ENCODE results near the gene NEURL1.

Gene NEURL1

DNA sequence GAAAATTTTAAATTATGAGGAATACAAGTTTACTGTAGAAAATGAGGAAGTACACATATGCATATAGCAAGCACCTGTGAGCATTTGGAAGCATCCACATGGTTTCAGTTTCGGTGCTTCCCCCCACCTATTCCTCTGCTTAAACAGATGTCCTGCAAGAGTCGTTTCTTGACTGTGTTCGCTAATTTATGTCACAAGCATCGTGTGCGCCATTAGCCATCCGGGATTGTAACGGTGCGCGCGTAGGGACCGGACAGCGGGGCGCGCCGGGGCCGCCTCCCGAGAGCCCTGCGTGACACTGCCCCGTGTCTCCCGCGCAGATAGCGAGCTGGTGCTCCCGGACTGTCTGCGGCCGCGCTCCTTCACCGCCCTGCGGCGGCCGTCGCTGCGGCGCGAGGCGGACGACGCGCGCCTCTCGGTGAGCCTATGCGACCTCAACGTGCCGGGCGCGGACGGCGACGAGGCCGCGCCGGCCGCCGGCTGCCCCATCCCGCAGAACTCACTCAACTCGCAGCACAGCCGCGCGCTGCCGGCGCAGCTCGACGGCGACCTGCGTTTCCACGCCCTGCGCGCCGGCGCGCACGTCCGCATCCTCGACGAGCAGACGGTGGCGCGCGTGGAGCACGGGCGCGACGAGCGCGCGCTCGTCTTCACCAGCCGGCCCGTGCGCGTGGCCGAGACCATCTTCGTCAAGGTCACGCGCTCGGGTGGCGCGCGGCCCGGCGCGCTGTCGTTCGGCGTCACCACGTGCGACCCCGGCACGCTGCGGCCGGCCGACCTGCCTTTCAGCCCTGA lies 90.9 kb downstream of the NEURL1 start:
- no peak for DNase-seq (ENCODE audit: low read depth)
- TF ChIP-seq, protein P1, sequence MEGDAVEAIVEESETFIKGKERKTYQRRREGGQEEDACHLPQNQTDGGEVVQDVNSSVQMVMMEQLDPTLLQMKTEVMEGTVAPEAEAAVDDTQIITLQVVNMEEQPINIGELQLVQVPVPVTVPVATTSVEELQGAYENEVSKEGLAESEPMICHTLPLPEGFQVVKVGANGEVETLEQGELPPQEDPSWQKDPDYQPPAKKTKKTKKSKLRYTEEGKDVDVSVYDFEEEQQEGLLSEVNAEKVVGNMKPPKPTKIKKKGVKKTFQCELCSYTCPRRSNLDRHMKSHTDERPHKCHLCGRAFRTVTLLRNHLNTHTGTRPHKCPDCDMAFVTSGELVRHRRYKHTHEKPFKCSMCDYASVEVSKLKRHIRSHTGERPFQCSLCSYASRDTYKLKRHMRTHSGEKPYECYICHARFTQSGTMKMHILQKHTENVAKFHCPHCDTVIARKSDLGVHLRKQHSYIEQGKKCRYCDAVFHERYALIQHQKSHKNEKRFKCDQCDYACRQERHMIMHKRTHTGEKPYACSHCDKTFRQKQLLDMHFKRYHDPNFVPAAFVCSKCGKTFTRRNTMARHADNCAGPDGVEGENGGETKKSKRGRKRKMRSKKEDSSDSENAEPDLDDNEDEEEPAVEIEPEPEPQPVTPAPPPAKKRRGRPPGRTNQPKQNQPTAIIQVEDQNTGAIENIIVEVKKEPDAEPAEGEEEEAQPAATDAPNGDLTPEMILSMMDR (IDR thresholded peaks at IDR 0.05; ENCODE audit: control insufficient read depth, insufficient read depth, low read depth, low read length, missing control alignments): no peak
- peak overlapping the region; percentile 6 for H3K4me3 ChIP-seq (ENCODE audit: control insufficient read depth, low read depth, low read length)

DNA sequence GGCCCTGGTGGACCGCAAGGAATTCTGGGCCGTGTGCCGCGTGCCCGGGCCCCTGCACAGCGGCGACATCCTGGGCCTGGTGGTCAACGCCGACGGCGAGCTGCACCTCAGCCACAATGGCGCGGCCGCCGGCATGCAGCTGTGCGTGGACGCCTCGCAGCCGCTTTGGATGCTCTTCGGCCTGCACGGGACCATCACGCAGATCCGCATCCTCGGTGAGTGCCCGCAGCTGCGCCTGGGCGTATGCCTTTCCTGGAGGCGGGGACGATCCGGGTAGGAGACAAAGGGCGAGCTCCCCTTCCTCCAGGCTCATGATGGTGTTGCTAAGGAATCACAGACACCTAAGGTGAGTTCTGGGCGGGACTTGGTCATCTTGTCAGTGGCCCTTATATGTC lies 91.5 kb downstream of the NEURL1 start:
- no peak for DNase-seq (ENCODE audit: low read depth)

GRCh38 chr10:103587073-103587472 lies 93.6 kb downstream of the NEURL1 start:
- TF ChIP-seq, protein P1 (IDR thresholded peaks at IDR 0.05; ENCODE audit: control insufficient read depth, insufficient read depth, low read depth, low read length, missing control alignments): no peak
- DNase-seq (ENCODE audit: low read depth): no peak

More for the DNA sequence above, 91.5 kb downstream of the NEURL1 start:
- TF ChIP-seq, protein P1 (IDR thresholded peaks at IDR 0.05; ENCODE audit: control insufficient read depth, insufficient read depth, low read depth, low read length, missing control alignments): no peak
- no peak overlapping the region for H3K4me3 ChIP-seq (ENCODE audit: control insufficient read depth, low read depth, low read length)

GRCh38 chr10:103589074-103589630 lies 95.6 kb downstream of the NEURL1 start:
- H3K4me3 ChIP-seq (ENCODE audit: control insufficient read depth, low read depth, low read length): no peak overlapping the region
- DNase-seq (ENCODE audit: low read depth): no peak
- TF ChIP-seq, protein P1 (IDR thresholded peaks at IDR 0.05; ENCODE audit: control insufficient read depth, insufficient read depth, low read depth, low read length, missing control alignments): no peak

More at GRCh38 chr10:103587073-103587472, 93.6 kb downstream of the NEURL1 start:
- H3K4me3 ChIP-seq (ENCODE audit: control insufficient read depth, low read depth, low read length): no peak overlapping the region

- TF ChIP-seq, protein P1 (IDR thresholded peaks at IDR 0.05; ENCODE audit: control insufficient read depth, insufficient read depth, low read depth, low read length, missing control alignments): no peak
- H3K4me3 ChIP-seq (ENCODE audit: control insufficient read depth, low read depth, low read length): no peak overlapping the region
- DNase-seq (ENCODE audit: low read depth): no peak
These were observed 96.6 kb downstream of the NEURL1 start for GRCh38 chr10:103590060-103590459.

- DNase-seq (ENCODE audit: low read depth): no peak
- TF ChIP-seq, protein P1 (IDR thresholded peaks at IDR 0.05; ENCODE audit: control insufficient read depth, insufficient read depth, low read depth, low read length, missing control alignments): no peak
These were observed 97.3 kb downstream of the NEURL1 start for GRCh38 chr10:103590744-103591291.

More at GRCh38 chr10:103590744-103591291, 97.3 kb downstream of the NEURL1 start:
- no peak overlapping the region for H3K4me3 ChIP-seq (ENCODE audit: control insufficient read depth, low read depth, low read length)
